Peyer's patch (tissue), 4 donors: ENCODE measurements around the gene PHKA2.

Experiments
- POLR2A ChIP-seq, 2 donors: fragments of 450-650 bp; IDR thresholded peaks; one replicate each; pipeline ENCODE4 v1.5.1; 2017; ENCODE audit warnings: antibody characterized with exemption in 2 of 2, mild to moderate bottlenecking in 2 of 2, moderate library complexity in 2 of 2
- TF ChIP-seq, protein P1 (sequence below), 6 experiments: fragments of 450-650 bp in 4 of 6; fragments of 200-600 bp in 2 of 6; sonication (generic) in 1 of 6; IDR thresholded peaks; one replicate each; pipeline ENCODE4 v1.5.1; 2017 to 2019; ENCODE audit warnings: antibody characterized with exemption in 6 of 6, mild to moderate bottlenecking in 3 of 6, moderate library complexity in 1 of 6

GRCh38 chrX:18941896-18942295, 42.0 kb downstream of the PHKA2 start:
- TF ChIP-seq, protein P1, sequence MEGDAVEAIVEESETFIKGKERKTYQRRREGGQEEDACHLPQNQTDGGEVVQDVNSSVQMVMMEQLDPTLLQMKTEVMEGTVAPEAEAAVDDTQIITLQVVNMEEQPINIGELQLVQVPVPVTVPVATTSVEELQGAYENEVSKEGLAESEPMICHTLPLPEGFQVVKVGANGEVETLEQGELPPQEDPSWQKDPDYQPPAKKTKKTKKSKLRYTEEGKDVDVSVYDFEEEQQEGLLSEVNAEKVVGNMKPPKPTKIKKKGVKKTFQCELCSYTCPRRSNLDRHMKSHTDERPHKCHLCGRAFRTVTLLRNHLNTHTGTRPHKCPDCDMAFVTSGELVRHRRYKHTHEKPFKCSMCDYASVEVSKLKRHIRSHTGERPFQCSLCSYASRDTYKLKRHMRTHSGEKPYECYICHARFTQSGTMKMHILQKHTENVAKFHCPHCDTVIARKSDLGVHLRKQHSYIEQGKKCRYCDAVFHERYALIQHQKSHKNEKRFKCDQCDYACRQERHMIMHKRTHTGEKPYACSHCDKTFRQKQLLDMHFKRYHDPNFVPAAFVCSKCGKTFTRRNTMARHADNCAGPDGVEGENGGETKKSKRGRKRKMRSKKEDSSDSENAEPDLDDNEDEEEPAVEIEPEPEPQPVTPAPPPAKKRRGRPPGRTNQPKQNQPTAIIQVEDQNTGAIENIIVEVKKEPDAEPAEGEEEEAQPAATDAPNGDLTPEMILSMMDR (IDR thresholded peaks at IDR 0.05), result no peak
- no peak for TF ChIP-seq POLR2A (IDR thresholded peaks at IDR 0.05)
